Erythroblast (primary cell): Measurements from ENCODE around the gene TBCC.

ENCODE experiments used
- GATA1 ChIP-seq: IDR thresholded peaks from 2 replicates; pipeline ENCODE4 v1.6.1; 2011; ENCODE audit warnings: low read depth, mild to moderate bottlenecking, control low read depth, low read length, moderate library complexity
- POLR2A ChIP-seq: IDR thresholded peaks from 2 replicates; pipeline ENCODE4 v1.6.1; 2011; ENCODE audit warnings: mild to moderate bottlenecking, low read length

DNA sequence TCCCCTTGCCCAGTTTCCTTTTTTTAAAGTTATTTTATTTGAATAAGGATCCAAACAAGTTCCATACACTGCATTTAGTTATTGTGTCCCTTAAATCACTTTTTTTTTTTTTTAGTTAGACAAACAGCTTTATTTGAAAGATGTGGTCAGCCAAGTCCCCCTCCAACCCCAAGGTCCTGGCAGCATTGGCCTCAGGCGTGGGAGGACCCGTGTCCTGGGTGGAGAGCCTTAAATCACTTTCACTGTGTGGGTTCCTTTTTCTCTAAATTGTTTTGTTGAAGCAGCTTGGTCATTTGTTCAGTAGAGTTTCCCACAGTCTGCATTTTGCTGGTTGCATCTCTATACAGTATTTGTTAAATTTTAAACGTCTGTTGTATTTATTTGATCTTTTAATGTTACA lies 5.2 kb upstream of the TBCC start:
- TF ChIP-seq POLR2A (no peak), GATA1 (no peak)
